DND-41 (cell line): ENCODE measurements around the gene LEUTX.

ENCODE experiments used
- ATAC-seq: fragments of 200-7000 bp; cut with Tn5 transposase; 3 replicates; pipeline ENCODE4 v1.9.1; 2021; ENCODE audit warnings: low read depth; ENCODE audit not compliant: insufficient read depth
- DNase-seq: peaks from one replicate; pipeline ENCODE4 v3.0.0-alpha.2; 2020
- H2AFZ ChIP-seq: 2 replicates; pipeline ENCODE4 v1.6.0; 2012; ENCODE audit warnings: low read depth, low read length
- H3K27ac ChIP-seq: 2 replicates; pipeline ENCODE4 v1.5.1; 2012; ENCODE audit warnings: low read length, inconsistent platforms
- H3K27me3 ChIP-seq: fragments of 200-600 bp; sonication (generic); 2 replicates; pipeline ENCODE4 v1.6.0; 2012; ENCODE audit warnings: low read length, mild to moderate bottlenecking, inconsistent platforms; ENCODE audit not compliant: insufficient read depth, poor library complexity
- H3K36me3 ChIP-seq: 2 replicates; pipeline ENCODE4 v1.5.1; 2012; ENCODE audit warnings: low read length, inconsistent platforms; ENCODE audit not compliant: insufficient read depth
- H3K4me1 ChIP-seq: 2 replicates; pipeline ENCODE4 v1.5.1; 2012; ENCODE audit warnings: mild to moderate bottlenecking, low read length; ENCODE audit not compliant: insufficient read depth
- H3K4me2 ChIP-seq: 2 replicates; pipeline ENCODE4 v1.6.0; 2012; ENCODE audit warnings: mild to moderate bottlenecking, moderate library complexity, low read length, inconsistent platforms; ENCODE audit not compliant: insufficient read depth
- H3K4me3 ChIP-seq, 2 experiments: fragments of 200-600 bp in 1 of 2; shearing (Covaris generic) in 1 of 2; 2 replicates each; pipeline ENCODE4 v1.5.1; 2012 to 2016; ENCODE audit warnings: inconsistent platforms in 2 of 2, low read length in 2 of 2, mild to moderate bottlenecking in 2 of 2, low read depth in 1 of 2, moderate library complexity in 1 of 2
- H3K79me2 ChIP-seq: 2 replicates; pipeline ENCODE4 v1.6.0; 2012; ENCODE audit warnings: low read length, inconsistent platforms; ENCODE audit not compliant: insufficient read depth
- H3K9ac ChIP-seq: 2 replicates; pipeline ENCODE4 v1.6.0; 2012; ENCODE audit warnings: low read depth, mild to moderate bottlenecking, inconsistent platforms, low read length, moderate library complexity
- H3K9me3 ChIP-seq: 2 replicates; pipeline ENCODE4 v1.5.1; 2012; ENCODE audit warnings: low read length, moderate library complexity, mild to moderate bottlenecking, inconsistent platforms; ENCODE audit not compliant: insufficient read depth, severe bottlenecking
- H4K20me1 ChIP-seq: 2 replicates; pipeline ENCODE4 v1.6.0; 2012; ENCODE audit warnings: low read length; ENCODE audit not compliant: insufficient read depth
- CTCF ChIP-seq: IDR thresholded peaks from 2 replicates; pipeline ENCODE4 v1.5.1; 2012; ENCODE audit warnings: borderline replicate concordance, low read length, moderate library complexity, mild to moderate bottlenecking; ENCODE audit not compliant: poor library complexity, severe bottlenecking; ENCODE audit errors: extremely low read depth
- EZH2 ChIP-seq: IDR thresholded peaks from 3 replicates; pipeline ENCODE4 v1.6.1; 2012; ENCODE audit warnings: borderline replicate concordance, low read depth, mild to moderate bottlenecking, moderate library complexity, low read length, inconsistent platforms; ENCODE audit not compliant: severe bottlenecking

The LEUTX gene

GRCh38 chr19:39796000-39796498 lies 17.4 kb downstream of the LEUTX start:
- Histone ChIP-seq H3K79me2 (no peaks in the 10 kb centered on the region), H3K4me3 (no peak overlapping the region), H3K27me3 (peaks cover 14% of the 10 kb centered on the region), H3K4me1 (peaks cover 10% of the 10 kb centered on the region), H3K36me3 (no peaks in the 10 kb centered on the region), H2AFZ (no peak overlapping the region), H3K4me2 (no peak overlapping the region), H3K27ac (no peak overlapping the region), H3K9ac (no peak overlapping the region), H4K20me1 (no peaks in the 10 kb centered on the region), H3K9me3 (no peaks in the 10 kb centered on the region)
- no peak for ATAC-seq
- no peak for DNase-seq
- TF ChIP-seq CTCF (no peak), EZH2 (no peak)

GRCh38 chr19:39797083-39797482 lies 18.4 kb downstream of the LEUTX start:
- H4K20me1 ChIP-seq: no peaks in the 10 kb centered on the region
- no peak for TF ChIP-seq EZH2
- peaks cover 17% of the 10 kb centered on the region for H3K27me3 ChIP-seq
- H3K9ac ChIP-seq: no peak overlapping the region
- no peak overlapping the region for H2AFZ ChIP-seq
- no peak for DNase-seq
- peaks cover 10% of the 10 kb centered on the region for H3K4me1 ChIP-seq
- no peak overlapping the region for H3K27ac ChIP-seq
- no peaks in the 10 kb centered on the region for H3K36me3 ChIP-seq
- no peaks in the 10 kb centered on the region for H3K9me3 ChIP-seq
- no peaks in the 10 kb centered on the region for H3K79me2 ChIP-seq
- ATAC-seq: no peak
- H3K4me2 ChIP-seq: no peak overlapping the region
- no peak overlapping the region for H3K4me3 ChIP-seq

GRCh38 chr19:39802958-39803357 lies 24.3 kb downstream of the LEUTX start:
- peaks cover 21% of the 10 kb centered on the region for H3K27me3 ChIP-seq

GRCh38 chr19:39805104-39805503 lies 26.4 kb downstream of the LEUTX start:
- H3K36me3 ChIP-seq: no peaks in the 10 kb centered on the region
- H4K20me1 ChIP-seq: no peaks in the 10 kb centered on the region
- ATAC-seq (no peak), DNase-seq (no peak)
- no peak overlapping the region for H2AFZ ChIP-seq
- H3K9me3 ChIP-seq: no peaks in the 10 kb centered on the region
- H3K4me2 ChIP-seq: no peak overlapping the region
- no peak overlapping the region for H3K4me3 ChIP-seq
- no peaks in the 10 kb centered on the region for H3K4me1 ChIP-seq
- no peaks in the 10 kb centered on the region for H3K79me2 ChIP-seq
- no peak overlapping the region for H3K9ac ChIP-seq
- H3K27me3 ChIP-seq: peaks cover 21% of the 10 kb centered on the region
- no peak overlapping the region for H3K27ac ChIP-seq
- TF ChIP-seq CTCF: no peak
- no peak for TF ChIP-seq EZH2

More at GRCh38 chr19:39802958-39803357, 24.3 kb downstream of the LEUTX start:
- no peaks in the 10 kb centered on the region for H3K36me3 ChIP-seq
- H3K9ac ChIP-seq: no peak overlapping the region
- no peak for ATAC-seq
- no peaks in the 10 kb centered on the region for H3K9me3 ChIP-seq
- no peaks in the 10 kb centered on the region for H3K79me2 ChIP-seq
- no peaks in the 10 kb centered on the region for H3K4me1 ChIP-seq
- H3K4me2 ChIP-seq: no peak overlapping the region
- H2AFZ ChIP-seq: no peak overlapping the region; the same call in 1 of the 2 replicates
- H4K20me1 ChIP-seq: no peaks in the 10 kb centered on the region
- H3K27ac ChIP-seq: no peak overlapping the region
- no peak for TF ChIP-seq CTCF
- TF ChIP-seq EZH2: no peak
- DNase-seq: no peak
- no peak overlapping the region for H3K4me3 ChIP-seq
